NCI-H2196 (cell line): ENCODE measurements around the gene ATG4C.
"Not testable (repeated sequence)": the region's sequence is repeated elsewhere in the genome, so short reads cannot be mapped to it uniquely, and the experiment has no call there.

Experiments used
- DNase-seq: peaks from one replicate; lab custom pipeline; 2025; ENCODE audit not compliant: unreplicated experiment; lab: John Stamatoyannopoulos, UW

The ATG4C gene

GRCh38 chr1:62774006-62774405 lies 9.9 kb upstream of the ATG4C start:
- DNase-seq = no peak

- DNase-seq = no peak
These were observed 8.8 kb upstream of the ATG4C start for GRCh38 chr1:62774971-62775595.

- DNase-seq = no peak
These were observed 5.7 kb upstream of the ATG4C start for GRCh38 chr1:62778208-62778607.

- no peak for DNase-seq
These were observed 1.9 kb upstream of the ATG4C start for GRCh38 chr1:62781841-62782543.

GRCh38 chr1:62782544-62783212 lies 1.3 kb upstream of the ATG4C start:
- not testable (repeated sequence) for DNase-seq

- no peak for DNase-seq
These were observed 805 bp downstream of the ATG4C start for GRCh38 chr1:62784509-62785365.

GRCh38 chr1:62790716-62791115 lies 6.8 kb downstream of the ATG4C start:
- no peak for DNase-seq

GRCh38 chr1:62794053-62794452 lies 10.1 kb downstream of the ATG4C start:
- DNase-seq = no peak

- no peak for DNase-seq
These were observed 12.3 kb downstream of the ATG4C start for GRCh38 chr1:62796221-62796620.

GRCh38 chr1:62799688-62800087 lies 15.8 kb downstream of the ATG4C start:
- DNase-seq = no peak

- no peak for DNase-seq
These were observed 16.3 kb downstream of the ATG4C start for GRCh38 chr1:62800281-62800680.

GRCh38 chr1:62800825-62801306 lies 16.9 kb downstream of the ATG4C start:
- DNase-seq = no peak

- DNase-seq = no peak
These were observed 25.9 kb downstream of the ATG4C start for GRCh38 chr1:62809788-62810187.

GRCh38 chr1:62810420-62811274 lies 26.7 kb downstream of the ATG4C start:
- DNase-seq = no peak

- DNase-seq = no peak
These were observed 39.6 kb downstream of the ATG4C start for GRCh38 chr1:62823556-62823955.

- DNase-seq = no peak
These were observed 43.0 kb downstream of the ATG4C start for GRCh38 chr1:62826901-62827300.

GRCh38 chr1:62827786-62828185 lies 43.9 kb downstream of the ATG4C start:
- not testable (repeated sequence) for DNase-seq

GRCh38 chr1:62832276-62832675 lies 48.3 kb downstream of the ATG4C start:
- no peak for DNase-seq

- no peak for DNase-seq
These were observed 49.6 kb downstream of the ATG4C start for GRCh38 chr1:62833529-62833928.

GRCh38 chr1:62834400-62834961 lies 50.5 kb downstream of the ATG4C start:
- DNase-seq = no peak
